ENCODE measurements around the gene RUNX2.
"Not testable (repeated sequence)": the region's sequence is repeated elsewhere in the genome, so short reads cannot be mapped to it uniquely, and the experiment has no call there.

DNA sequence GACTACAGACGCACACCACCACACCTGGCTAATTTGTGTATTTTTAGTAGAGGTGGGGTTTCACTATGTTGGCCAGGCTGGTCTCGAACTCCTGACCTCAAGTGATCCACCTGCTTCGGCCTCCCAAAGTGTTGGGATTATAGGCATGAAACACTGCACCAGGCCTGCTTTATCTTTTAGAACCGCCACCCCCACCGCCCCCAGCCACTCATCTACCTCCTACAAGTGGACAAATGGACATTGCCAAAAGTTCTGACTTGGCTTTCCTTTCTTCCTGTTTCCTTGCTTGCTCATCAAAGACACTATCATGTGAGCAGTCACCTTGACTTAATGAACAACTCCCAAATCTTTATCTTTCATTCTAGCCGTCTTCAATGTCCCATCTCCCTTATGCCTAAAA is 139.3 kb downstream of the RUNX2 start:
- not testable (repeated sequence) for TF ChIP-seq GLIS3, ZNF70 (CRISPR knock-in tag; IDR thresholded peaks at IDR 0.05)
